ENCODE measurements around the gene ADGRF1.
"Not testable (repeated sequence)": the region's sequence is repeated elsewhere in the genome, so short reads cannot be mapped to it uniquely, and the experiment has no call there.

Gene ADGRF1

DNA sequence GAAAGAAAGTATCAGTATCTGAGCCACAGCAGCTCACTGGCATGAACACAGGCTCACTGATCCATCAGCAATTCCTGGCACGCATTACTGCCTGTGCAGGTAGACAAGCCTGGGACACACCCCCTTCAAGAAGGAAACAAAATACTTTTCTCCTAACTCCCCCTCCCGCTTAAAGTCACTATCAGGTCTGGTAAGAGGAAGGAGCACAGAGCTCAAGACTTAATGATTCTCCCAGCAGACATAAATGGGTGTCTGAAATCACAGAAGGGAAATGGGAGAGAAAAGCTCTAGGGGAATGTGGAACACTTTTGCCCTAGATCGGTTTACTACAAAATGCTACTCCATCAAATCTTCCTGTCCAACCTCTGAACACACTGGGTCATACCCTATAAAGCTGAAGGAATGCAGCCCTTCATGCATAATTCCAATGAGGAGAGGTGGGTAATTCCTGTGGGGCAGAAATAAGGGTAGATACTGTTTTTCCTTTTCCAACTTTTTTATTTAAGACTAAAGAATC is at the start of gene ADGRF1:
Gene ADGRF1 (minus strand): TSS at position 58 of the 517 bp plus-strand sequence. CDS start 13,271 bp downstream, outside the sequence.
- no peak for DNase-seq (ENCODE audit: low read depth)

DNA sequence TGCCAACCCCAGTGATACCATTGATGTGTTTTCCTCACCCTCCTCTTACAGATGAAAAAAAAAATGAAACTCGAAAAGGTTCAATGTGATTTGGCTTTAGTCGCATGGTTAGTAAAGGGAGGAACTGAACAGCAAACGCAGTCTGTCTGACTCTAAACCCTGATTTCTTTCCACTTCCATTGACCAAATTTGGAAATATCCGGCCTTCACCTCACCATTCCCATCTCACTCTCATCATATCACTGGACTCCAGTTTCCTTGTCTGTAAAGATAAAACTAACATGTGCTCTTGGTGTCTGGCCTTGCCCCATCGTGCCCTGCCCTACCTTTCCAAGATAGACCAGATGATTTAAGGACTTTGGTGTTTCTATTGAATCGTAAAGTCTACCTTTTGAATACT is 48.7 kb upstream of the ADGRF1 start:
- DNase-seq (ENCODE audit: low read depth) = no peak

DNA sequence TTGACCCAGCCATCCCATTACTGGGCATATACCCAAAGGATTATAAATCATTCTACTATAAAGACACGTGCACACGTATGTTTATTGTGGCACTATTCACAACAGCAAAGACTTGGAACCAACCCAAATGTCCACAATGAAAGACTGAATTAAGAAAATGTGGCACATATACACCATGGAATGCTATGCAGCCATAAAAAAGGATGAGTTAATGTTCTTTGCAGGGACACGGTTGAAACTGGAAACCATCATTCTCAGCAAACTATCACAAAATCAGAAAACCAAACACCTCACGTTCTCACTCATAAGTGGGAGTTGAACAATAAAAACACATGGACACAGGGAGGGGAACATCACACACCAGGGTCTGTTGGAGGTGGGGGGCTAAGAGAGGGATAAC is 47.3 kb upstream of the ADGRF1 start:
- DNase-seq (ENCODE audit: low read depth) = not testable (repeated sequence)

DNA sequence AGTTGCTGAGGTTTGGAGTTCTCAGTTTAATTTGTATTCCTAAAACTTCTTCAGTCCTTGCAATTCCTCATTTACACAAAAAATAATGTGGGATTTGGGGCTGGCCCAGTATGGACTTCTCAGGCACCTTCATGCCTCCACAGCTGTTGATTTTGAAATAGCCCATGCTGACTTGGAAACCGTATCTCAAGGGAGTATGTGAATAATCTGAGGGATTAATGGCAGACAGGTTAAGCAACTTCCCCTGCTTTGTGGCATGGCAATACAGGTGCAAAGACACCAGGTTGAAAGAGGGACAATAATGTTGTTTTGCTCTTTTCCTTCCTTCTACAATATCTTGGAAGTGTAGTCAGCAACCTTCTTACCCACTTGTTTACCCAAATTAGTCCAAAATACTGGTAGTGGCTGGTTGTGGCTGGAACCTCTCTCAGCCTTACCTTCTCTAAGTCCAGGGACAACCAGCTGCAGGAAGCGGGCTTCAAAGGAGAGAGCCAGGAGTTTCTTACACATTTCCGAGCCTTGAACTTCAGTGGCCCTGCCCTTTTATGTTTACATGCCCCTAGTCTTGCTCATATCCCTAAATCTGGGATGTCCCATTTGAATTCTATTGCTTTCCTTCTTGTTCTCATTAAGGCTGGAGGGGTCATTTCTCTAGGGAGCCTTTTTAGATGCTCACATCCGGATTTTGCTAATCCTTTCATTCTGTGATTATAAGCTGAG is 44.1 kb upstream of the ADGRF1 start:
- no peak for DNase-seq (ENCODE audit: low read depth)

GRCh38 chr6:47084610-47085009 is 42.5 kb upstream of the ADGRF1 start:
- no peak for DNase-seq (ENCODE audit: low read depth)

DNA sequence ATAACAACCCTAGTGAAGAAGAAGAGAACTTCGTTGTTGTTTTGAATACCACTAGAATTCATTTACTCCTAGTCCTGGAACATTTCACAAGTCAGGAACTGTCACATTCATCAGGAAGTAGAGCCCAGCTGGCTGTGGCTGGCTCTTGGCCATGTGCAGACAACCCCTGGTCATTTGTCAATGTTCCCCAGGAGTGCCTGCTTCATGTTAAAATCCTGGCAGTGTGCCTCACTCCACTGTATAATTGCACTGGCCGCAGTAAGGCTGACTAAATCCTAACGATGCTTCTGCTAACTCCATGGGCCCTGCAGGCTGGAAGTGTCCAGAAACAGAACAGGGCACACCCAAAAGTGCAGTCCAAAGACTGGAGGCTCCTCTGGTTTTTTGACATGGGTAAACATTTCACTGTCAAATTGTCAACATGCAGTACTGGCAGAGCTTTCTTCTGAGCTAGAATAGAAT is 41.5 kb upstream of the ADGRF1 start:
- DNase-seq (ENCODE audit: low read depth) = no peak

DNA sequence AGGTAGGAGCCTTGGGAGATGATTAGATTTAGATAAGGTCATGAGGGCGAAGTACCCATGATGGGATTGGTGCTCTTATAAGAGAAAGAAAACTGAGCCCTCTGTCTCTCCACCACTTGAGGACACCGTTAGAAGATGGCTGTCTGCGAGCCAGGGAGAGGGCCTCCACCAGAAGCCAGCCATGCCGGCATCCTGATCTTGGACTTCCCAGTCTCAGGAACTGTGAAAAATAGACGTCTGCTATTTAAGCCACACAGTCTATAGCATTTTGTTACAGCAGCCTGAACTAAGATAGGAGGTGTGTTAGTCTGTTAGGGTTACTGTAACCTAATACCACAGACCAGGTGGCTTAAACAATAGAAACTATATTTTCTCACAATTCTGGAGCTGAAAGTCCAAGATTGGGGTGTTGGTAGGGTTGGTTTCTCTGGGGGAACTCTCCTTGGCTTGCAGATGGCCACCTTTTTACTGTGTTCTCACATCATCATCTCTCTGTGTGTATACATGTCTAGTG is 38.0 kb upstream of the ADGRF1 start:
- DNase-seq (ENCODE audit: low read depth) = no peak

DNA sequence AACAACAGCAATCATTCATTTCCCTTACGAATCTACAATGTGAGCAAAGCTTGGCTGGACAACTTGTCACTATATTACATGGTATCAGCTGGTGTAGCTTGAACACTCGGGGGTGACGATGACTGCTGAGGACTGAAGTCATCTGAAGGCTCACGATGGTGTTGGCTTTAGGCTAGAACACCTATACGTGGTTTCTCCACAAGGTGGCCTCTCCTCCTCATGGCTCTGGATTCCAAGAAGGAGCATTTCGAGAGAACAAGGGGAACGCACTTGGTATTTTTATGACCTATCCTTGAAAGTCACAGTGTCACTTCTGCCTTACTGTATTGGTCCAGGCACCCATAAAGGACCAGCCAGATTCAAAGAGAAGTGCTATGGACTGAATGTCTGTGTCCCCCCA is 37.5 kb upstream of the ADGRF1 start:
- DNase-seq (ENCODE audit: low read depth) = no peak

- DNase-seq (ENCODE audit: low read depth) = no peak
Observed at GRCh38 chr6:47078991-47079390, 36.9 kb upstream of the ADGRF1 start.

DNA sequence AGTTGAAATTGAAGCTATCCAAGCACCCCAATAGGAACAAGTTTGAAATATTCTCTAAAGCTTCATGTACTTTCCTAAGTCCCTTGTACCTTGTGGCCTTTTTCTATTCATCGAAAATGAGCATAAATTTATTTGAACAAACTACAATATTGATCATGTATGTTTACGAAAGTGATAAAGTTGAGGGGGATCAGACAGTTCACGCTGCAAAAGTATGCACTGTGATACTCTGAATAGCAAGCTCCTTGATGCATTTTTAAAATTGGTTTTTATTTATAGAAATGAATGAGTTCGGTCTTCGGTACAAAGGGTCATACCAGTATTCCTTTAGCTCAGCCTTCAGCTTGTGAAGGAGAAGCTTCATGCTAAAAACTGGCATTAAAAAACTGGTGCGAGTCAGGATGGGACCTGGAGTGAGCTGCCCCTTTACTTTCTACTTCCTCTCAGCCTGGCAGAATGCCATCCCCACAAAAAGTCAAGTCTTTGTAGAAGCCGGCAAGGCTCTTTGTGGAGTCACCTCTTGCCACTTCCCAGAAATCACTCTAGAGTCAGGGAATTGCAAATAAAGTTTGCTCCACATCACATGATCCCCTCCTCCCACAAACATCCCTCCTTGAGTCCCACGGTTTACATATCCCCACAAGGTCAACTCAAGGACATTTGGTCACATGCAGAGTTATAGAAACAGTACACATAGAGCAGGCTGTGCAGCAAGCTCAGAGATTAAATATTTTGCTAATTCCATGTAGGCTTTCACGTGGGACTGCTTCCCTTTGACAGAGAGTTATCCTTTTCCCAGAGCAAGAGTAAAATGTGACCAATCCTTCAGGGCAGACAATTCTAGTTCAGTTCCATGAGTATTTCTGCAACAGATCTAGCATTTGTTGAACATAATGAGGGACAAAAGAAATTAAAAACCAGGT is 34.6 kb upstream of the ADGRF1 start:
- DNase-seq (ENCODE audit: low read depth) = no peak

DNA sequence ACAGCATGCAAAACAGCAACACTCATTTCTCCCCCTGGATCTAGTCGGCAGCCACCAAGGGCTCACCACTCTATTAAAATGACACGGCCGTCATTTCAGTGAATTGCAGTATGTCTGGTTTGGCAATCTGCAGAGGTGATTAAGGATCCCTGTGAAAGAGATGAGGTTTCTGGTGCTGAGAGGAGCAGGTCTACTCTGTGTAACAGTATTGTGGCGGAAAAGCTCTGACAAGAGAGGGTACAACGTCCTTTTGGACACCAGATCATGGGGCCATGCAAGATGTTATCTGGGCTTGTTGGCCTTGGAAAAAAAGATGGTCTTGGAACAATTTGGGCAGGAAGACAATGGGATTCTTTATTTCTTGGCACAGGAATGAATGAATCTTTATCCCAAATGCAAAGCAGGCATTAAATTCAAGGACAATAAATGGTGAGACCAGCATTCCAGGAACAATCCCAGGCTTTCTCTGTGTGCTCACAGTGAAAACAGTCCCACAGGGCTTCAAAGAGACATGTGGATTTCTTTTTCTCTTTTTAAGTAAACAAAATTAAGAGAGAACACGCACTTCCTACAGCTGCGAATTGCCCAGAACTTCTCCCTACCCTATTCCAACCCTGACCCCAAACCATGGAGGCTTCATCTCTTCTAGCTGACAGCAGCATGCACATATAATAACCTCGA is 33.7 kb upstream of the ADGRF1 start:
- no peak for DNase-seq (ENCODE audit: low read depth)

DNA sequence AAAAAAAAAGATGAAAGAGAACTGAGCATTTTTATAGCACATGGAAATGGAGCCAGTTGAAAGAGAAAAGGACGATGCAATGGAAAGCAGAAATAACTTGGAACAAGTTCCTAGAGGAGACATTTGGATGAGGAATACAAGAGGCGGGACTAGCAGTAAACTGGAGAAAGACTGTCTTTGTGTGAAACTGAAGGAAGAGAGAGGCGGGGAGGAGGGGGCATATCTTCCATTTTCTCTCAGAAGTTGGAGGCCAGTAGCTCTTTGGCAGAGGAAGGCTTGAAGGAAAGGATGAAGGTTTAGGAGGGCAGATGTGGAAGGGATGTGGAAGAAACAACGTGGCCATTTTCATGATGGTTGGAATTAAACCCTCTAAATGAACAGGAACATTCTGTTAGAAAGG is 33.0 kb upstream of the ADGRF1 start:
- no peak for DNase-seq (ENCODE audit: low read depth)

DNA sequence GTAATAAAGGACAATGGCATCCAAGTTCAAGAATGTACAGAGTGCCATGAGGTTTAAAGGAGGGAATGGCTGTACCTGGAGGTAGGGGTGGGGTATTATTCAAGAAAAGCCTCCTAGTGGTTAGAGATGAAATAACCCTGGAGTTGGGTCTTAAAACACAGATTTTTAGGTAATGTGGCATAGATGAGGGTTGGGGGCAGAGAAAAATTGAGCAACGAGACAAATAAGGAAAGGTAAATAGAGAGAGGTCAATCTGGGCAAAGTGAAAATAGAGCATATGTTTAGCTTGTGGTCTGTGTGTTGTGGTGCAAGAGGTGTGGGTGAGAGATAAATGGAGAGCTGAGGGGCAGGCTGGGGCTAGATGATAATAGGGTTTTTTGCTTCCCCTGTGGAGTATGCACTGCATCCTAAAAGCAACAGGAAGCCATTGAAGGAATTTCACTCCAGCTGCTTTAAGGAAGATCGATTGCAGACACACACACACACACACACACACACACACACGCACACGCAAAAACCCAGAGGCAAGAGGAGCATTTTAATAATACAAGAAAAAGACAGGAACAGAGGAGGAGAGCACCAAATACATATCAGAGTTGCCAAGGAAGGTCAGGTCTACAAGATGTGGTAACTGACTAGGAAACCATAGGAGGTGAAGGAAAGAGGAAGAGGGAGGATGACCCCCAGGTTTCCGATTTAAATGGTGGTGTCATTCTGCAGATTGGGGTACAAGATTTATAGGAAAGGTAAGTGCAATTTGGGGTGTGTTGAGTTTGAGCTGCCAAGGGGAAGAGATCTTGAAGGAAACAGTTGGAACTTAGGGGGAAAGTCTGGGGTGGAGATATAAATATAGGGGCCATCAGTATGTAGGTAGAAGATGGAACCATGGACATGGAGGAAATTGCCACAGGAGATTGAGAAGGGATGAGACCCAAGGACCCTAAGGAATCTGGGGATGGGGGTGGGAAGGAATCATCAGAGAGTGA is 31.3 kb upstream of the ADGRF1 start:
- DNase-seq (ENCODE audit: low read depth) = no peak

- DNase-seq (ENCODE audit: low read depth) = no peak
Observed at GRCh38 chr6:47072667-47073066, 30.5 kb upstream of the ADGRF1 start.

GRCh38 chr6:47071681-47072080 is 29.5 kb upstream of the ADGRF1 start:
- no peak for DNase-seq (ENCODE audit: low read depth)

DNA sequence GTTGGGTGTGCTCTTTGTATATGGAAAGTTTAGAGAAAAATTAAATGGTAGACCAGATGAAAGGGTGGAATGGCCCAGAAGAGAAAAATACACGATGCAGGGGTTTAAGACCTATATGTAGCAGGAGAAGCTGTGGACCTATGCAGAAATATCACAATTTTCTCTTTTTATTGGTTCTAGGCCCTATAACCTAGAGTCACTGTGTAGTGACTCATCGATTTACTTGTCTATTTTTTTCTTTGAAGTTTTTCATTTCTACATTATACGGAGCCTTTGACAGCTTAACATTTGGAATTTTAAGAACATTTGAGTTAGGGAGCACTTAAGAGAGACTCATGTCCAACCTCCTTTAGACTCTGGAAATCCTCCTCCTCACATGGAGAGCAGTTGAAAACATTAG is 28.3 kb upstream of the ADGRF1 start:
- DNase-seq (ENCODE audit: low read depth) = no peak

DNA sequence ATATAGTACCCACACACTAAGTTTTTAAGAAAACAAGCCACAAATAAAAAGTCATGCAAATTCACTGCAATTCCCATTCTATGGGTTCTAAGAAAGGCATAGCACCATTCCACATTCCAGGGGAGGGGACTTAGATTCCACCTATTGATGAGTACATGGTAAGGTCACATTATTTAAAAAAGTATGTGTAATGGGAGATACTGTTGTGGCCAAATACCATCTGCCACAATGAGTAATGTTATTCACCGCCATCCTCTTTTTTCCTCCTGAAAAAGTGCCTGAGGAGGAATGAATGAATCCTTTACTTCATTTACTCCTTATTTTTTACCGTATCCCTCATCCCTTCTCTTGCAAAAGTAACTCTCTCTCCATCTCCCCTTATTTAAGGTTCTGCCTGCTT is 27.0 kb upstream of the ADGRF1 start:
- DNase-seq (ENCODE audit: low read depth) = no peak

GRCh38 chr6:47066418-47066817 is 24.3 kb upstream of the ADGRF1 start:
- DNase-seq (ENCODE audit: low read depth) = no peak

DNA sequence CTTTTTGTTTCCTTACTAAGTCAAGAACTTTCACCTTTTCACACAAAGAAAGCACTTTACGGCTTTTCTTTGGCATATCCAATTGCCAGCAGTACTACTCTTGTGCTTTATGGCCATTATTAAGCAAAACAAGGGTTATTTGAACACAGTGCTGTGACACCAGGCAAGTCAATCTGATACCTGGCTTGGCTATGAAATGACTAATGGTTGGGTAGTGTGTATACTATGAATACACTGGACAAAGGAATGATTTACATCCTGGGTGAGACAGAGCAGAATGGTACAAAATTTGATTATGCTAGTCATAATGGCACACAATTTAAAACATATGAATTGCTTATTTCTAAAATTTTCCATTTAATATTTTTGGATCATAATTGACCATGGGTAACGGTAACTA is 22.1 kb upstream of the ADGRF1 start:
- DNase-seq (ENCODE audit: low read depth) = no peak

GRCh38 chr6:47062346-47062745 is 20.2 kb upstream of the ADGRF1 start:
- no peak for DNase-seq (ENCODE audit: low read depth)
